DND-41 (cell line): ENCODE measurements around the gene ASXL1.

Experiments used
- ATAC-seq: fragments of 200-7000 bp; cut with Tn5 transposase; 3 replicates; pipeline ENCODE4 v1.9.1; 2021; ENCODE audit warnings: low read depth; ENCODE audit not compliant: insufficient read depth
- DNase-seq: peaks from one replicate; pipeline ENCODE4 v3.0.0-alpha.2; 2020
- H2AFZ ChIP-seq: 2 replicates; pipeline ENCODE4 v1.6.0; 2012; ENCODE audit warnings: low read depth, low read length
- H3K27ac ChIP-seq: 2 replicates; pipeline ENCODE4 v1.5.1; 2012; ENCODE audit warnings: low read length, inconsistent platforms
- H3K27me3 ChIP-seq: fragments of 200-600 bp; sonication (generic); 2 replicates; pipeline ENCODE4 v1.6.0; 2012; ENCODE audit warnings: low read length, mild to moderate bottlenecking, inconsistent platforms; ENCODE audit not compliant: insufficient read depth, poor library complexity
- H3K36me3 ChIP-seq: 2 replicates; pipeline ENCODE4 v1.5.1; 2012; ENCODE audit warnings: low read length, inconsistent platforms; ENCODE audit not compliant: insufficient read depth
- H3K4me1 ChIP-seq: 2 replicates; pipeline ENCODE4 v1.5.1; 2012; ENCODE audit warnings: mild to moderate bottlenecking, low read length; ENCODE audit not compliant: insufficient read depth
- H3K4me2 ChIP-seq: 2 replicates; pipeline ENCODE4 v1.6.0; 2012; ENCODE audit warnings: mild to moderate bottlenecking, moderate library complexity, low read length, inconsistent platforms; ENCODE audit not compliant: insufficient read depth
- H3K4me3 ChIP-seq, 2 experiments: fragments of 200-600 bp in 1 of 2; shearing (Covaris generic) in 1 of 2; 2 replicates each; pipeline ENCODE4 v1.5.1; 2012 to 2016; ENCODE audit warnings: inconsistent platforms in 2 of 2, low read length in 2 of 2, mild to moderate bottlenecking in 2 of 2, low read depth in 1 of 2, moderate library complexity in 1 of 2
- H3K79me2 ChIP-seq: 2 replicates; pipeline ENCODE4 v1.6.0; 2012; ENCODE audit warnings: low read length, inconsistent platforms; ENCODE audit not compliant: insufficient read depth
- H3K9ac ChIP-seq: 2 replicates; pipeline ENCODE4 v1.6.0; 2012; ENCODE audit warnings: low read depth, mild to moderate bottlenecking, inconsistent platforms, low read length, moderate library complexity
- H3K9me3 ChIP-seq: 2 replicates; pipeline ENCODE4 v1.5.1; 2012; ENCODE audit warnings: low read length, moderate library complexity, mild to moderate bottlenecking, inconsistent platforms; ENCODE audit not compliant: insufficient read depth, severe bottlenecking
- H4K20me1 ChIP-seq: 2 replicates; pipeline ENCODE4 v1.6.0; 2012; ENCODE audit warnings: low read length; ENCODE audit not compliant: insufficient read depth
- EZH2 ChIP-seq: IDR thresholded peaks from 3 replicates; pipeline ENCODE4 v1.6.1; 2012; ENCODE audit warnings: borderline replicate concordance, low read depth, mild to moderate bottlenecking, moderate library complexity, low read length, inconsistent platforms; ENCODE audit not compliant: severe bottlenecking
- TF ChIP-seq, protein P1 (sequence below): IDR thresholded peaks from 2 replicates; pipeline ENCODE4 v1.5.1; 2012; ENCODE audit warnings: borderline replicate concordance, low read length, moderate library complexity, mild to moderate bottlenecking; ENCODE audit not compliant: poor library complexity, severe bottlenecking; ENCODE audit errors: extremely low read depth

The ASXL1 gene

DNA sequence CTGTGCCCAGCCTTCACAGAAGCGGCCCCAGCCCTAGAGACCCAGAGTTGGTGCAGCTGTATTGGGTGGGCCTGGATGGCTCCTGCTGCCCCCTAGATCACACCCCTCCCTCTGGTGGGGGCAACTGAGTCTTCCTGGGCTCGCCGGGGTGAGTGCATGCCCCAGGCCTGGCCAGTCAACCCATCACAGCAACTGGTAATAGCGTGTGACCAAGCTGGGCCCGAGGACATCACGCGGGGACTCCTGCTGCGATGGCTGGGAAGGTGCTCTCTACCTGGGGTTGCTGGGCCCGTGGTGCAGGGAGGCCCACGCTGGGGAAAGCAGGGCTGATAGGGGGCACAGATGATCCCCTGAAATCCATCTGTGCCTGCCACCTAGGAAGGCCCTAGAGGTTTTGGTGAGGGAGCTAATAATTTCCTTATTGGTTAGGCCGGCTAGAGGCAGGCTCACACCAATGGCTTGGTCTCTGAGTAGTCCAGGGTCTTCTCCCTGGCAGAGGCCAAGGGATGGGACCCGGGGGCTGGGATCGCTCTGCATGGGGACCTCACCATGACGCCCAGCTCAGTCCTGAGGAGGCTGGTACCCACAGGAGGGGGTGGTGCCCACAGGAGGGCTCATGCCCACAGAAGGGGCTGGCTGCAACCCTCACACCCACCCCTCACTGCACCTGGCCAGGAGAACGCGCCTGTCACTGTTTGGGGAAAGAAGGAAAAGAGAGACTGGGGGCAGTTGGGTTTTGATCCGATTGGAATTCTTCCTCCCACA, 103.9 kb downstream of the ASXL1 start:
- H3K4me3 ChIP-seq, result no peak overlapping the region
- H3K36me3 ChIP-seq, result peaks cover 72% of the 10 kb centered on the region
- DNase-seq (no peak), ATAC-seq (no peak)
- H3K9me3 ChIP-seq, result no peaks in the 10 kb centered on the region
- no peak overlapping the region for H3K4me2 ChIP-seq
- peaks cover 73% of the 10 kb centered on the region for H3K79me2 ChIP-seq
- no peak overlapping the region for H3K9ac ChIP-seq
- no peak overlapping the region for H2AFZ ChIP-seq
- no peaks in the 10 kb centered on the region for H3K4me1 ChIP-seq
- no peak overlapping the region for H3K27ac ChIP-seq
- H3K27me3 ChIP-seq, result no peaks in the 10 kb centered on the region
- H4K20me1 ChIP-seq, result peaks cover 68% of the 10 kb centered on the region
- TF ChIP-seq, protein P1, sequence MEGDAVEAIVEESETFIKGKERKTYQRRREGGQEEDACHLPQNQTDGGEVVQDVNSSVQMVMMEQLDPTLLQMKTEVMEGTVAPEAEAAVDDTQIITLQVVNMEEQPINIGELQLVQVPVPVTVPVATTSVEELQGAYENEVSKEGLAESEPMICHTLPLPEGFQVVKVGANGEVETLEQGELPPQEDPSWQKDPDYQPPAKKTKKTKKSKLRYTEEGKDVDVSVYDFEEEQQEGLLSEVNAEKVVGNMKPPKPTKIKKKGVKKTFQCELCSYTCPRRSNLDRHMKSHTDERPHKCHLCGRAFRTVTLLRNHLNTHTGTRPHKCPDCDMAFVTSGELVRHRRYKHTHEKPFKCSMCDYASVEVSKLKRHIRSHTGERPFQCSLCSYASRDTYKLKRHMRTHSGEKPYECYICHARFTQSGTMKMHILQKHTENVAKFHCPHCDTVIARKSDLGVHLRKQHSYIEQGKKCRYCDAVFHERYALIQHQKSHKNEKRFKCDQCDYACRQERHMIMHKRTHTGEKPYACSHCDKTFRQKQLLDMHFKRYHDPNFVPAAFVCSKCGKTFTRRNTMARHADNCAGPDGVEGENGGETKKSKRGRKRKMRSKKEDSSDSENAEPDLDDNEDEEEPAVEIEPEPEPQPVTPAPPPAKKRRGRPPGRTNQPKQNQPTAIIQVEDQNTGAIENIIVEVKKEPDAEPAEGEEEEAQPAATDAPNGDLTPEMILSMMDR, result no peak
- no peak for TF ChIP-seq EZH2

DNA sequence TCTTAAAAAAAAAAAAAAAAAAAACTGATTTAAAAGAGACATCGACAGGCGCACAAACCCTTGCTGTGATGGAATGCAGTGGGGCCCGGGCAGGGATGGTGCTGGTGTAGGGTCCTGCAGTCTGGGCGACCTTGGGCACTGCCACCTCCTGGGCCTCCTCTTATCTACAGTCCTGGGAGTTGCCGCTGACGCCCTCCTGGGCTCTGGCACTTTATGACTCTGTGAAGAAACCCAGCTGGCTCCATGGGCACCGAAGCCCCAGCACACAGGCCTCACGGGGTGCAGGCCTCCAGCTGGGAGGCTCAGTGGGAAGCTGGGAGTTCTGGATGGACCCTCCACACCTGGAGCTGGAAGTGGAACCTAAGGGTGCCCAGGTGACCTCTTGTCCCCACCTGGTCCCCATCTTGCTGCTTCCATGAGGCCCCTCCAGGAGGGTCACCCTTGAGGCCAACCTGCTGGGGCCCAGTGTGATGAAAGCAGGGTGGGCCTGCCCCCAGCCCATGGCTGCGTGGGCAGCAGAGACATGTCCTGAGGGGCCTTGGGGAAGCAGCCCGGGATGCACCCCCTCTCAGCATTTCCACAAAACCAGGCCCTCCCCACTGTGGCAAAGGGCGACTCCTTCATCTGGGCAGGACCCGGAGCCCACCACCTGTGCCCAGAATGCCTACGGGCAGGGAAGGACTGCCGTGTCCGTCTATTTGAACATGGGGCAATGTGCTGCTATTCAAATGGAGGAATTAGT, 104.9 kb downstream of the ASXL1 start:
- Histone ChIP-seq H3K9ac (no peak overlapping the region), H3K79me2 (peaks cover 76% of the 10 kb centered on the region), H3K4me2 (no peak overlapping the region), H3K27me3 (no peaks in the 10 kb centered on the region), H3K36me3 (peaks cover 80% of the 10 kb centered on the region), H3K4me1 (no peaks in the 10 kb centered on the region), H3K4me3 (no peak overlapping the region), H3K27ac (no peak overlapping the region), H4K20me1 (peaks cover 69% of the 10 kb centered on the region), H2AFZ (no peak overlapping the region), H3K9me3 (no peaks in the 10 kb centered on the region)
- TF ChIP-seq, protein P1, result no peak
- no peak for TF ChIP-seq EZH2
- no peak for ATAC-seq
- DNase-seq, result no peak

DNA sequence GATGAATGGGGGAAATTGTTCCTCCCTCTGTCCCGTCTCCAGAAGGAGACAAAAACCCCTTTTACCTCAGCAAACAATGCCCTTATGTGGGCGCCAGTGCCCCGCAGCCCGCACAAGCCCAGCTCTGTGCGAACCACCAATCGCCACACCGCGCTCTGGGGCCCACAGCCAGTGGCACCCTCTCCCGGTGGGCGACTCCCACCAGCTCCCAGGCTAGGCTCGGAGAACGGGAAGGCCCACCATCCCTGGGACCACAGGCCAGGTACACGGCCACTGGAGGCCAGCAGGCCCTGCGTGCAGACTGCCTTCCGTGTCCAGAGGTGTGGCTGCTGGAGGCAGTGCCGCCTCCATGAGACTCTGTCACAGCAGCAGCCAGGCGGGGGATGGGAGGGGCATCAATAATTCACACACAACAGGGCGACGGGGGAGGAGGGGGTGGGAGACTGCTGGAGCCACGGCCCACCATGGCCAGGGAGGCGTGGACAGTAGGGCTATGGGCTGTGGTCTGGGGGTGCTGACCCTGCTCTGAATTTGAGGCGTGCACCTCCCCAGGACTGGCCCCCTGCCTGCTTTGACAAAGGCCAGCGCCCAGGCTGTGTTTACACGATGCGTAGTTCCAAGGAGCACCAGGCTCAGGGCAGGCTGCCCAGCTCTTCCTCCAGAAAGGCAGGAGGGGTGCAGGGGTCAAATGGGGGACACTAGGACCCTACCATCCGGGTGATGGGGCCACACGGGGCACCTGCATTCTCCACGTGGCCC, 105.7 kb downstream of the ASXL1 start:
- DNase-seq (no peak), ATAC-seq (no peak)
- Histone ChIP-seq H3K4me1 (no peaks in the 10 kb centered on the region), H3K9me3 (no peaks in the 10 kb centered on the region), H3K36me3 (peaks cover 79% of the 10 kb centered on the region), H3K27me3 (no peaks in the 10 kb centered on the region), H2AFZ (no peak overlapping the region), H3K27ac (no peak overlapping the region), H3K4me2 (no peak overlapping the region), H4K20me1 (peaks cover 67% of the 10 kb centered on the region), H3K4me3 (no peak overlapping the region), H3K79me2 (peaks cover 77% of the 10 kb centered on the region), H3K9ac (no peak overlapping the region)
- TF ChIP-seq, protein P1, result no peak
- no peak for TF ChIP-seq EZH2
